Neuronal stem cell (in vitro differentiated cells): ENCODE measurements around the gene MARCHF9.

ENCODE experiments used
- DNase-seq: peaks from one replicate; pipeline ENCODE4 v3.0.0-alpha.2; 2013; ENCODE audit warnings: low spot score
- H2AFZ ChIP-seq: one replicate; pipeline ENCODE4 v1.6.1; 2013; ENCODE audit warnings: mild to moderate bottlenecking, low read length, inconsistent platforms
- H2AK5ac ChIP-seq: 2 replicates; pipeline ENCODE4 v1.6.1; 2013; ENCODE audit warnings: low read depth, mild to moderate bottlenecking, inconsistent platforms, low read length, moderate library complexity, mixed read lengths
- H2BK120ac ChIP-seq: 2 replicates; pipeline ENCODE4 v1.6.1; 2013; ENCODE audit warnings: low read depth, mild to moderate bottlenecking, inconsistent platforms, low read length, moderate library complexity, mixed read lengths
- H2BK12ac ChIP-seq: one replicate; pipeline ENCODE4 v1.6.1; 2013; ENCODE audit warnings: low read length, inconsistent platforms
- H2BK15ac ChIP-seq: 2 replicates; pipeline ENCODE4 v1.6.1; 2013; ENCODE audit warnings: mild to moderate bottlenecking, low read length, inconsistent platforms, mixed read lengths
- H2BK5ac ChIP-seq: one replicate; pipeline ENCODE4 v1.6.1; 2013; ENCODE audit warnings: inconsistent platforms, mild to moderate bottlenecking, low read length, moderate library complexity
- H3K14ac ChIP-seq: one replicate; pipeline ENCODE4 v1.6.1; 2013; ENCODE audit warnings: low read length, inconsistent platforms
- H3K18ac ChIP-seq: 2 replicates; pipeline ENCODE4 v1.6.1; 2013; ENCODE audit warnings: low read length, inconsistent platforms
- H3K23ac ChIP-seq: 2 replicates; pipeline ENCODE4 v1.6.1; 2013; ENCODE audit warnings: low read depth, mild to moderate bottlenecking, mixed read lengths, low read length, inconsistent platforms; ENCODE audit not compliant: poor library complexity
- H3K27ac ChIP-seq: replicated peaks from 3 replicates; pipeline ENCODE4 v1.5.1; 2013; ENCODE audit warnings: low read length, inconsistent platforms
- H3K27me3 ChIP-seq, 3 experiments: 2 replicates each; pipeline ENCODE4 v1.6.1; 2013; ENCODE audit warnings: low read length in 3 of 3, mild to moderate bottlenecking in 2 of 3, inconsistent platforms in 1 of 3, low read depth in 1 of 3, mixed read lengths in 1 of 3, moderate library complexity in 1 of 3; ENCODE audit not compliant: control insufficient read depth in 3 of 3, insufficient read depth in 3 of 3
- H3K36me3 ChIP-seq, 2 donors: replicated peaks in 1 of 2; 2 replicates each; pipeline ENCODE4 v1.6.1; 2013; ENCODE audit warnings: low read length in 2 of 2; ENCODE audit not compliant: control insufficient read depth in 2 of 2, insufficient read depth in 2 of 2
- H3K4ac ChIP-seq: 2 replicates; pipeline ENCODE4 v1.6.1; 2013; ENCODE audit warnings: inconsistent platforms, mild to moderate bottlenecking, low read length, moderate library complexity
- H3K4me1 ChIP-seq, 2 donors: 1 replicate in 1 of 2; 2 replicates in 1 of 2; pipeline ENCODE4 v1.6.1; 2013; ENCODE audit warnings: low read length in 2 of 2, low read depth in 1 of 2; ENCODE audit not compliant: control insufficient read depth in 2 of 2, insufficient read depth in 1 of 2
- H3K4me2 ChIP-seq: one replicate; pipeline ENCODE4 v1.6.1; 2013; ENCODE audit warnings: mild to moderate bottlenecking, low read length, inconsistent platforms; ENCODE audit not compliant: insufficient read depth, poor library complexity, severe bottlenecking
- H3K4me3 ChIP-seq, 2 donors: 2 replicates each; pipeline ENCODE4 v1.5.1; 2013; ENCODE audit warnings: low read length in 2 of 2, mild to moderate bottlenecking in 2 of 2, inconsistent platforms in 1 of 2, moderate library complexity in 1 of 2
- H3K79me1 ChIP-seq: one replicate; pipeline ENCODE4 v1.6.1; 2013; ENCODE audit warnings: low read depth, mild to moderate bottlenecking, inconsistent platforms, low read length, moderate library complexity
- H3K9ac ChIP-seq: one replicate; pipeline ENCODE4 v1.6.1; 2013; ENCODE audit warnings: mild to moderate bottlenecking, low read depth, low read length, inconsistent platforms; ENCODE audit not compliant: poor library complexity
- H3K9me3 ChIP-seq, 2 donors: replicated peaks in 1 of 2; 2 replicates each; pipeline versions ENCODE3 to v1.6.1; 2013; ENCODE audit warnings: low read length in 2 of 2, mild to moderate bottlenecking in 2 of 2, inconsistent platforms in 1 of 2, low read depth in 1 of 2, mixed read lengths in 1 of 2, moderate library complexity in 1 of 2; ENCODE audit not compliant: control insufficient read depth in 2 of 2, insufficient read depth in 1 of 2
- H4K8ac ChIP-seq: one replicate; pipeline ENCODE4 v1.6.1; 2013; ENCODE audit warnings: low read depth, mild to moderate bottlenecking, inconsistent platforms, low read length, moderate library complexity
- H4K91ac ChIP-seq: one replicate; pipeline ENCODE4 v1.6.1; 2013; ENCODE audit warnings: low read length, low read depth, mild to moderate bottlenecking, inconsistent platforms; ENCODE audit not compliant: poor library complexity
- WGBS, 2 donors: extraction: QIAGEN DNeasy Blood & Tissue Kit; methylation state at CpG; one replicate each; pipeline ENCODE4 v1.1.7; 2013; ENCODE audit warnings: missing lambda C conversion rate in 2 of 2, mixed read lengths in 1 of 2; ENCODE audit not compliant: insufficient read length in 2 of 2, insufficient replicate concordance in 1 of 2; ENCODE audit errors: extremely low coverage in 2 of 2; 5-methylcytosine and 5-hydroxymethylcytosine counted together

The MARCHF9 gene

DNA sequence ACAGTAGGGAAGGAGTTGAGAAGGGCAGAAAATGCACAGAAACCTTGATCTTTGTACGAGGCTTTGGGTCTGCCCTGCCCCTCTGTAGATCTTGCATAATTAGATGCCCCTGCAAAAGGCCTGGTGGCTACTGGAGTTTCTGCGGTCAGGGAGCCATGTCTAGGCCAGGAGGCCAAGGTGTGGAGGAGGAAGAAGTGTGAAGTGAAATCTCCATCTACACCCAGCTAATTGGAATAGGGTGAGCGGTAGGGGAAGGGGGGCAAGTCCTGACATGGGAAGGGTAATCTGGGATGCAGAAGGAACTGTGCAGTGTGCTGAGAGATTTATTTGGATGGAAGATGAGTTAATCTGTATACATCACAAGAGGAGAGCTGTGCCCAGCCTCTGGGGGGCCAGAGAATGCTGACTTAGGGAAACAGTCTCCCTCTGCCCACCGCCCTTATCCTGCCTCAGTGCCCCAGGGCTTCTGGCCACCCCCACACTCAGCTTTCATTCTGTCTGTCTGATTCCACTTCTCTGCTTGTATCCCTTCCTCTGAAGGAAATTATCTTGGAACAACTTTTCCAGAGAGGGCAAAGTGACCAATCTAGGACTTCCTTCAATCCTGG lies 6.6 kb downstream of the MARCHF9 start:
- H2BK120ac ChIP-seq: no peak overlapping the region
- no peak overlapping the region for H3K4me2 ChIP-seq
- no peak overlapping the region for H4K91ac ChIP-seq
- no peak overlapping the region for H3K14ac ChIP-seq
- no peak for DNase-seq
- H2BK15ac ChIP-seq: no peak overlapping the region
- H2AK5ac ChIP-seq: no peak overlapping the region
- no peak overlapping the region for H3K23ac ChIP-seq
- H3K4me1 ChIP-seq: peaks cover under 1 to 6% of the 10 kb centered on the region in 2 donors
- H3K9ac ChIP-seq: no peak overlapping the region
- no peak overlapping the region for H4K8ac ChIP-seq
- H3K27me3 ChIP-seq: peaks cover 0 to 40% (median 21%) of the 10 kb centered on the region in 3 experiments
- H3K9me3 ChIP-seq: no peaks in the 10 kb centered on the region
- H3K4me3 ChIP-seq: no peak overlapping the region
- H3K36me3 ChIP-seq: peaks cover 10 to 68% of the 10 kb centered on the region in 2 donors
- H2BK5ac ChIP-seq: no peak overlapping the region
- H3K18ac ChIP-seq: no peak overlapping the region
- H3K27ac ChIP-seq: no peak overlapping the region
- WGBS, 2 donors: no CpG with 5 or more reads among the region's 4 CpGs
- no peaks in the 10 kb centered on the region for H3K79me1 ChIP-seq
- no peak overlapping the region for H2AFZ ChIP-seq
- H3K4ac ChIP-seq: no peak overlapping the region
- H2BK12ac ChIP-seq: no peak overlapping the region

DNA sequence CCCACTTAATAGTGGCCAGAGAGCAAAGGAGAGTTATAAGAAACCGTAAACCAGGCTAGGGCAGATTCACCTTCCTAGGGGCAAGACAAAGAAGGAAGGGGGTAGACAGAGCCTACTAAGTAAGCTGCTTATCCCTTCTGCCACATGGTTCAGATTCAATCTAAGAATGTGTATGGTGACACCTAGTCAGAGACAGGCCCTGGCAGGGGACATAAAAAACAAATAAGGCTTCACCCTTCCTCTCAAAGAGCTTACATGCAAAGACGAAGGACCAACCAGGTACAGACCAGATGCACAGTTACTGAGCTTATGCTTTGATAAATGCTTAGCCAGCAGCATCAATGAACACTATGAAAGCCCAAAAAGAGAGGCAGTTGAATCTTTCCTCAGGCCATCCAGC lies 7.6 kb downstream of the MARCHF9 start:
- Histone ChIP-seq H2BK15ac (no peak overlapping the region), H2AK5ac (no peak overlapping the region), H3K4me2 (no peak overlapping the region)

DNA sequence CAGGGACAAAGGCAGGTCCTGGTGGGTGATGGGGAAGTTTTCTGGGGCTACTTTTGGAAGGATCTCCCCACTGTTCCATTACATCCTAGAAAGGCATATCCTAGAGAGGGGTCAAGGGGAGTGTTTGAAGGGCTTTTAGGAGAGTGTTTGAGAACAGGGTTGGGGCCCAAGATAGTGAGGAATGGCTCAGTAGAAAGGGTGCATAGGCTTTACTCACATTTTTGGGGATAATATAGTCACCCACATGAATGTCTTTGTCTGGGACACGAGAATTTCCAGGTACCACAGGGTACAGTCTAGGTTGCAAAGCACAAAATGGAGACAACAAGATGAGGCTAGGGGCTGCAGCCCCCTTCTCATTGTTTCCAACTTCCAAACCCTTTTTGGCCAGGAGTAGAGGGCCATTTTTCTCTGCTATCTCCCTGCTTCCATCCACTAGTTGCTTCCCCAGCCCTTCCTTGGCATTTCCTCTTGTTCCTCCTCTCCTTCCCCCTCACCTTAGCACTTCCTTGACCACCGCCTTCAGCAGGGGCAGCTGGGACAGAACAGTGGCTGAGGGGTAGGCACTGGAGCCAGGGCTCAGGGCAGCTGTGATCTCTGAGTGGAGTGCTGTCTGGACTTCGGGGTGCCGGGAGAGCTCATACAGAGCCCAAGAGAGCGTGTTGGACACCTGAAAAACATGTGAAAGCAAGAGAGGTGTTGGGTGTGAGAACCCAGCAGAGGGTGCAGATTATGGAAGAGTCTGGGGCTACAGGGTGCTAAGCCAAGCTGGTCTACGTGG lies 9.2 kb downstream of the MARCHF9 start:
- H3K14ac ChIP-seq: no peak overlapping the region
- no peak overlapping the region for H2AK5ac ChIP-seq
- H3K79me1 ChIP-seq: no peaks in the 10 kb centered on the region
- no peak overlapping the region for H3K9ac ChIP-seq
- no peak overlapping the region for H2BK5ac ChIP-seq
- no peak overlapping the region for H4K91ac ChIP-seq
- no peak overlapping the region for H3K4me3 ChIP-seq
- whole genome bisulfite sequencing, 2 donors: no CpG with 5 or more reads among the region's 6 CpGs
- no peak overlapping the region for H4K8ac ChIP-seq
- no peaks in the 10 kb centered on the region for H3K9me3 ChIP-seq
- H3K4me1 ChIP-seq: peaks cover 0 to 13% of the 10 kb centered on the region in 2 donors
- H3K27ac ChIP-seq: no peak overlapping the region
- H2AFZ ChIP-seq: no peak overlapping the region
- H2BK120ac ChIP-seq: no peak overlapping the region
- no peak for DNase-seq
- peaks cover 0 to 49% (median 22%) of the 10 kb centered on the region in 3 experiments for H3K27me3 ChIP-seq
- H3K36me3 ChIP-seq: peaks cover 6 to 69% of the 10 kb centered on the region in 2 donors
- no peak overlapping the region for H3K23ac ChIP-seq
- H2BK15ac ChIP-seq: no peak overlapping the region
- H3K18ac ChIP-seq: no peak overlapping the region
- no peak overlapping the region for H3K4me2 ChIP-seq
- H3K4ac ChIP-seq: no peak overlapping the region
- H2BK12ac ChIP-seq: no peak overlapping the region

More for the DNA sequence above, 7.6 kb downstream of the MARCHF9 start:
- no peak overlapping the region for H3K14ac ChIP-seq
- no peak overlapping the region for H3K18ac ChIP-seq
- H4K91ac ChIP-seq: no peak overlapping the region
- no peak overlapping the region for H2BK12ac ChIP-seq
- no peak overlapping the region for H3K4ac ChIP-seq
- no CpG with 5 or more reads among the region's 2 CpGs for WGBS, 2 donors
- H3K4me1 ChIP-seq: peaks cover 0 to 13% of the 10 kb centered on the region in 2 donors
- H3K79me1 ChIP-seq: no peaks in the 10 kb centered on the region
- no peak overlapping the region for H4K8ac ChIP-seq
- H3K9me3 ChIP-seq: no peaks in the 10 kb centered on the region
- no peak overlapping the region for H3K27ac ChIP-seq
- H2BK120ac ChIP-seq: no peak overlapping the region
- DNase-seq: no peak
- H3K4me3 ChIP-seq: no peak overlapping the region
- no peak overlapping the region for H3K23ac ChIP-seq
- peaks cover 0 to 45% (median 22%) of the 10 kb centered on the region in 3 experiments for H3K27me3 ChIP-seq
- peaks cover 10 to 69% of the 10 kb centered on the region in 2 donors for H3K36me3 ChIP-seq
- no peak overlapping the region for H2AFZ ChIP-seq
- no peak overlapping the region for H2BK5ac ChIP-seq
- H3K9ac ChIP-seq: no peak overlapping the region

DNA sequence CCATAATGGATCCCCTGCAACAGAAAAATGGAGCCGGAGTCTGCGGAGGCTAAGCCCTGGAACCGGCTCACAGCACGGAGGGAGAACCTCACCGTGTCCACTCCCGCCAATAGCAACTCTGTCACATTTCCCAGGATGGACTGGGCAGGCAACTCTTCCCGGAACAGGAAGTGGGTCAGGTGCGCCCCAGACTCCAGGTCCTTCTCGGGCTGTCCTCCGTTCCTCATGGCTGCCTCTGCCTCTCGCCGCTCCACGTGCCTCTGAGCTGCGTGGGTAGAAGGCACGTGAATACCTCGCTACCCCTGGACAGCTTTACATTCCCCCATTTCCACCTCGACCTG lies 9.7 kb downstream of the MARCHF9 start:
- H3K27ac ChIP-seq: no peak overlapping the region
- H2BK5ac ChIP-seq: no peak overlapping the region
- H4K91ac ChIP-seq: no peak overlapping the region
- DNase-seq: no peak
- no peak overlapping the region for H4K8ac ChIP-seq
- peaks cover 0 to 49% (median 22%) of the 10 kb centered on the region in 3 experiments for H3K27me3 ChIP-seq
- H3K4me2 ChIP-seq: no peak overlapping the region
- H3K9ac ChIP-seq: peak overlapping the region; percentile 17
- no peak overlapping the region for H2AFZ ChIP-seq
- H3K23ac ChIP-seq: peak overlapping the region; percentile 77
- no peak overlapping the region for H2BK15ac ChIP-seq
- WGBS, 2 donors: no CpG with 5 or more reads among the region's 17 CpGs
- no peak overlapping the region for H2BK12ac ChIP-seq
- H3K4ac ChIP-seq: no peak overlapping the region
- H3K79me1 ChIP-seq: no peaks in the 10 kb centered on the region
- peaks cover 8 to 69% of the 10 kb centered on the region in 2 donors for H3K36me3 ChIP-seq
- no peaks in the 10 kb centered on the region for H3K9me3 ChIP-seq
- H3K4me3 ChIP-seq: no peak overlapping the region
- H3K4me1 ChIP-seq: peaks cover 0 to 13% of the 10 kb centered on the region in 2 donors
- H2AK5ac ChIP-seq: peak overlapping the region; percentile 31
- no peak overlapping the region for H2BK120ac ChIP-seq
- no peak overlapping the region for H3K18ac ChIP-seq
- no peak overlapping the region for H3K14ac ChIP-seq
